HG03521 (cell line): ENCODE measurements around the gene TMEM108.

Experiments used
- ATAC-seq: cut with Tn5 transposase; IDR thresholded peaks from one replicate; pipeline ENCODE4 v1.9.1; 2021; ENCODE audit warnings: mild to moderate bottlenecking, moderate library complexity; ENCODE audit not compliant: unreplicated experiment

Gene TMEM108

GRCh38 chr3:133053532-133053931 lies 15.3 kb downstream of the TMEM108 start:
- no peak for ATAC-seq

DNA sequence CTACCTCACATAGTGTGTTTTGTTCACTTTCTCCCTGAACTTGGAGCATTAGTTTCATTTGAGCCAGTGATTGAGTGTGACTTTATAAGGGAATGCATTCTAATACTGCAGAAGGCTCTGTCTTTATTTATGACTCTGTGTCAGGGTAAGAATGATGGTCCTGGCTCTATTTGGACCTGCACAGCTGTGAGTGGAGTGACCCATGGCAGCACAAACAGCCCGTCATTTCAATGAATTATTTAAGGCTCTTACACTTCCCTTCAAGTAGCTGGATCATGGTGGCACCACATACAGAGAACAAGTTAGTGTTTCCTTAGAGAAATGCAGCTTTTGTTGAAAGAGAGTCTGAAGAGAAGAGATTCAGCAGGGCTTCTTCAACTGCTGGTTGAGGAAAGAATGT lies 16.4 kb downstream of the TMEM108 start:
- ATAC-seq: no peak

- no peak for ATAC-seq
These were observed 17.1 kb downstream of the TMEM108 start for GRCh38 chr3:133055339-133055738.

- no peak for ATAC-seq
These were observed 20.1 kb downstream of the TMEM108 start for GRCh38 chr3:133058243-133058642.

GRCh38 chr3:133058831-133059230 lies 20.6 kb downstream of the TMEM108 start:
- no peak for ATAC-seq

GRCh38 chr3:133065193-133065961 lies 27.2 kb downstream of the TMEM108 start:
- no peak for ATAC-seq

DNA sequence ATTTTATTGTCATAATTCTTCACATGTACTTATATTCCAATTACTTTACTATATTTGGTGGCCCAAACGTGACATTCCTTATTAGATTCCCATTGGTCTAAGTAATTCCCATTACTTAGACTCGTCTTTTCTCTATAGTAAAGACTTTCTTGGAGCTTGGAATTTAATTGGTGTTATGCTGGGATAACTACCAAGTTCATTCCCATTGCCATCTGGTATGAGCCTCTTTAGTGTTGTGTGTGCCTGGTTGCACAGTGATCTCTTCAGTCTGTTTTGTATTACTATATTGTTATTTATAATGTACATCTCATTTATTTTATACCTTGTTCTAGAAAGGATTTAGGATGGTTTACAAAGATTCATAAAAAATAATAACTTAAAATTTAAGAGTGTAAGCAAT lies 27.8 kb downstream of the TMEM108 start:
- no peak for ATAC-seq

- no peak for ATAC-seq
These were observed 31.5 kb downstream of the TMEM108 start for GRCh38 chr3:133069556-133070286.

DNA sequence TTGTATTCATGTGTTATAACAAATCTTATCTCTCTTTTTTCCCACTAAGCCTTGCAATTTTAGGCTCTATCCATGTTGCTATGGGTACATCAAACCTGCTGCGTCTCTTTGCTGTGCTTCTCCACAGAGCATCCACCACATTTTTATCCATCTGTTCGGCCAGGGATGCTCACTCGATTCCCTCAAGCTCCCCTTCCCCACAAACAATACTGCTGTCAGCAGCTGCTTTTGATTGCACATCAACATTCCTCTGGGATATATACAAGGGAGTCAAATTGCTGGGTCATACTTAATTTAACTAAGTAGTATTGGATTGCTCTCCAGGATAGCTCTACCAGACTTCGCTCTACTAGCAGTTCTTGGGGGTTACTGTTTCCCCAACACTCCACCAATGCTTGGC lies 36.8 kb downstream of the TMEM108 start:
- ATAC-seq: no peak

DNA sequence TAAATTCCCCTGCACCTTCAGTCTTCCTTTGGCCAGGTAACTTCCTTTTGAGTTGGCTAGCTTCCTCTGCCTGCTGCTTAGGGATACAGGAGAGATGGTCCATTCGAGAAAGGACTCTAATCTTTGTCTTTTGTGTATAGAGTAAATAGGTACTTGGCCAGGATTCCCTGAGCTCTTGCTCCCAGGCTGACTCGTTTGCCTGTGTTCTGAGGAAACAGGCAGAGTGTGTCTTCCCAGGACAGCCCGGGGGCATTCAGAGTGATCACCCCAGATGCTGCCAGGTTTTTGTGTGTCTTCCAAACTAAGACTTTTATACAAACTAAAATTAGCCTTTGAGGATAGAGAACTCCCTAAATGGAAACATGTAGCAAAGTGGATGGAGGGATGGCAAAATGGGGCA lies 39.5 kb downstream of the TMEM108 start:
- no peak for ATAC-seq

GRCh38 chr3:133079621-133080020 lies 41.4 kb downstream of the TMEM108 start:
- ATAC-seq: no peak

GRCh38 chr3:133081016-133081415 lies 42.8 kb downstream of the TMEM108 start:
- no peak for ATAC-seq

- no peak for ATAC-seq
These were observed 45.2 kb downstream of the TMEM108 start for GRCh38 chr3:133083395-133083794.

GRCh38 chr3:133089906-133090485 lies 51.8 kb downstream of the TMEM108 start:
- ATAC-seq: no peak

- ATAC-seq: no peak
These were observed 54.5 kb downstream of the TMEM108 start for GRCh38 chr3:133092681-133093080.

GRCh38 chr3:133093366-133093765 lies 55.2 kb downstream of the TMEM108 start:
- no peak for ATAC-seq

DNA sequence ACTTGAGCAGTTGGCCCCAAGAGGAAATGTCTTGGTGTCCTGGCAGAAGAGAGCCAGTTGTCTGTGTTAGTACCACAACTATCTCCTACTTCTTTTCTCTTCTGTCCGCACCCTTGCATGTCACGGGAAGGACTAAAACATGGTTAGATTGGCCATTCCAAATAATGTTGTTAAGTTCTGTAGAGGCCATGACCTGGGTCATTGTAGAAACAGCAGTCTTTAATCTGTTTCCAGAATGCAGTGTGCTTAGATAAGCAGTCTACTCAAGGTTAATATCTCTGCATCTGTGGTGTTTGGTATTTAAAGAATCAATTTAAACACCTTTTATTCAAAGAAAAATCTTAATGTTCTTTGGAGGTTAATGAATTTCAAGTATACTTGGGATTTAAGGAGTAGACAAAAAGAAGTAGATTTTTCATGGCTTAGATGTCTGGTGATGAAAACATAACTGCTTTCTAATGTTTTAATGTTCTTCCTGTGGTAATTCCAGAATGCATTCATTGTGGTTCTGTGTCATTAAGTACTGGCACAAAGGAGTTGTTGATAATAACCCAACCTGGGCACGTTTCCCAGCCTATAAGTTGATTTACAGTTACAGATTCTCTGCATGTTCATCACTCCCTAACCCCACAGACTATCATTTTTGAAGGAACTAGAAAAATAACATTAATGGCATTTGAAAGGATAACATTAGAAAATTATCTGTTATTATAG lies 58.9 kb downstream of the TMEM108 start:
- no peak for ATAC-seq

GRCh38 chr3:133103706-133104105 lies 65.5 kb downstream of the TMEM108 start:
- ATAC-seq: no peak

DNA sequence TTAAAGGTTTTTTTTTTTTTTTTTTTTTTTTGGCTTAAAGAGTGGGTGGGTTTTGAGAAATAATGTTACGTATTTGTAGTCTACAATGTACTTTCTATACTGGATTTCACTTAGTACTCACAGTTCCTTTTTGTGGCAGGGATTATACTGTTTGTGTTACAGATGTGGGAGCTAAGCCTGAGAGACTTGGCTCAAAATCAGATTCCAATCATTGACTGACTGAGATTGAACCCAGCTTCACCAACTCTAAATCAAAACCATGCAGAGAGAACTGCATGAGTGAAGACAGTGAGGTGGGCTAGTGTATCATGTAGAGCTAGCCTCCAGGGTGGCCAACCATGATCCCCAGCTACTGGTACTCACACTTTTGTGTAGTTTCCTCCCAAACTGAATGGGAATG lies 68.0 kb downstream of the TMEM108 start:
- ATAC-seq: no peak

- ATAC-seq: no peak
These were observed 74.5 kb downstream of the TMEM108 start for GRCh38 chr3:133112666-133113065.

DNA sequence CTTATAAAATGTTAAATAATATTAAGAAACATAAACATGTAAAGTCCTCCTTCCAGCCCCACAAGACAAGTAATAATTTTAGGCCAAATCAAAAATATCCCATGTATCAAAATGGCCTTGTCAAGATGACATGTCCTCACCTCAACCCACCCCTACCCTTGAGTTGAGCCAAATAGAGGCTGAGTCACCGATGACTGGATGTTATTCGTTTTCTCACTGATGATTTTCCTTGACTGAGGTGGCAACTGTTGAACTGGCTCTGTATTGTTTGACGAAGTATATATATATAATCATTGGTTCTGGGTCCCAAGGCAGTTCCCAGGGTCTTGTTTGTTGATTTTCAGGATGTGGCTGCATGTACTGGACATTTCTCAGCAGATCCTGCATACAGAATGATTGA lies 75.3 kb downstream of the TMEM108 start:
- no peak for ATAC-seq
